OCI-LY1 (cell line): ENCODE results near the gene ARL11.

Source experiments
- H2AFZ ChIP-seq: fragments of 200-600 bp; sonication (generic), shearing (Covaris generic); 2 replicates; pipeline ENCODE4 v1.6.0; 2014; ENCODE audit warnings: antibody characterized with exemption, mild to moderate bottlenecking, low read length
- H3F3A ChIP-seq: fragments of 200-600 bp; sonication (generic), shearing (Covaris generic); 2 replicates; pipeline ENCODE4 v1.6.0; 2014; ENCODE audit warnings: mild to moderate bottlenecking, antibody characterized with exemption, low read length, moderate library complexity; ENCODE audit not compliant: insufficient read depth
- H3K27ac ChIP-seq: fragments of 200-600 bp; sonication (generic); 2 replicates; pipeline ENCODE4 v1.5.1; 2014; ENCODE audit warnings: low read length, mixed run types, mild to moderate bottlenecking, low read depth; ENCODE audit not compliant: poor library complexity, severe bottlenecking
- H3K27me3 ChIP-seq: fragments of 200-600 bp; sonication (generic); 2 replicates; pipeline ENCODE4 v1.6.0; 2014; ENCODE audit warnings: antibody characterized with exemption, mild to moderate bottlenecking, low read length, moderate library complexity; ENCODE audit not compliant: insufficient read depth
- H3K36me3 ChIP-seq: fragments of 200-600 bp; sonication (generic); 2 replicates; pipeline ENCODE4 v1.6.1; 2014; ENCODE audit warnings: mild to moderate bottlenecking, antibody characterized with exemption, low read length, moderate library complexity, mixed read lengths; ENCODE audit not compliant: insufficient read depth
- H3K4me1 ChIP-seq: fragments of 200-600 bp; sonication (generic); 2 replicates; pipeline ENCODE4 v1.5.1; 2014; ENCODE audit warnings: mild to moderate bottlenecking, low read length, moderate library complexity; ENCODE audit not compliant: insufficient read depth, severe bottlenecking
- H3K4me2 ChIP-seq: fragments of 200-600 bp; sonication (generic), shearing (Covaris generic); 2 replicates; pipeline ENCODE4 v1.6.1; 2014; ENCODE audit warnings: low read length
- H3K4me3 ChIP-seq: fragments of 200-600 bp; sonication (generic); 2 replicates; pipeline ENCODE4 v1.5.1; 2014; ENCODE audit warnings: low read length, low read depth, mild to moderate bottlenecking, mixed read lengths; ENCODE audit not compliant: poor library complexity, severe bottlenecking
- H3K79me2 ChIP-seq: fragments of 200-600 bp; shearing (Covaris generic); 2 replicates; pipeline ENCODE4 v1.6.1; 2016; ENCODE audit warnings: mixed run types, low read length, mixed read lengths; ENCODE audit not compliant: insufficient read depth
- H3K9ac ChIP-seq: fragments of 200-600 bp; sonication (generic), shearing (Covaris generic); 2 replicates; pipeline ENCODE4 v1.6.1; 2014; ENCODE audit warnings: mild to moderate bottlenecking, low read length, mixed read lengths
- H3K9me2 ChIP-seq: fragments of 200-600 bp; sonication (generic), shearing (Covaris generic); 2 replicates; pipeline ENCODE4 v1.6.1; 2014; ENCODE audit warnings: low read depth, mild to moderate bottlenecking, low read length, mixed read lengths
- H3K9me3 ChIP-seq: fragments of 200-600 bp; shearing (Covaris generic); 2 replicates; pipeline ENCODE4 v1.6.1; 2014; ENCODE audit warnings: low read length, mixed read lengths
- H4K20me1 ChIP-seq: fragments of 200-600 bp; sonication (generic), shearing (Covaris generic); 2 replicates; pipeline ENCODE4 v1.6.0; 2016; ENCODE audit warnings: mild to moderate bottlenecking, low read length; ENCODE audit not compliant: insufficient read depth
- CTCF ChIP-seq: fragments of 200-600 bp; sonication (generic), shearing (Covaris generic); IDR thresholded peaks from 2 replicates; pipeline ENCODE4 v1.5.1; 2017; ENCODE audit warnings: mild to moderate bottlenecking, antibody characterized with exemption, low read length, moderate library complexity, mixed read lengths
- EZH2 ChIP-seq: fragments of 200-600 bp; sonication (generic), shearing (Covaris generic); IDR thresholded peaks from 2 replicates; pipeline ENCODE4 v1.8.0; 2017; ENCODE audit warnings: borderline replicate concordance, mixed run types, mild to moderate bottlenecking, antibody characterized with exemption, low read length, moderate library complexity, mixed read lengths

The ARL11 gene

GRCh38 chr13:49670828-49671227, 42.5 kb downstream of the ARL11 start:
- Histone ChIP-seq H3K4me1 (no peaks in the 10 kb centered on the region), H3K4me2 (no peak overlapping the region), H3F3A (no peaks in the 10 kb centered on the region), H3K4me3 (no peak overlapping the region), H2AFZ (no peak overlapping the region), H4K20me1 (no peaks in the 10 kb centered on the region), H3K27me3 (no peaks in the 10 kb centered on the region), H3K9ac (no peak overlapping the region), H3K79me2 (no peaks in the 10 kb centered on the region), H3K9me3 (no peaks in the 10 kb centered on the region), H3K9me2 (no peaks in the 10 kb centered on the region), H3K36me3 (peaks cover 27% of the 10 kb centered on the region), H3K27ac (no peak overlapping the region)
- no peak for TF ChIP-seq CTCF
- no peak for TF ChIP-seq EZH2

GRCh38 chr13:49676581-49677298, 48.4 kb downstream of the ARL11 start:
- H3K4me2 ChIP-seq: no peak overlapping the region
- H3K9me3 ChIP-seq: no peaks in the 10 kb centered on the region
- TF ChIP-seq EZH2 (no peak), CTCF (no peak)
- no peak overlapping the region for H3K9ac ChIP-seq
- H4K20me1 ChIP-seq: no peaks in the 10 kb centered on the region
- H3K27me3 ChIP-seq: no peaks in the 10 kb centered on the region
- H3K4me1 ChIP-seq: no peaks in the 10 kb centered on the region
- no peak overlapping the region for H3K4me3 ChIP-seq
- H3K36me3 ChIP-seq: peaks cover 18% of the 10 kb centered on the region; the same call in 1 of the 2 replicates
- H2AFZ ChIP-seq: no peak overlapping the region
- no peak overlapping the region for H3K27ac ChIP-seq
- no peaks in the 10 kb centered on the region for H3K79me2 ChIP-seq
- H3F3A ChIP-seq: no peaks in the 10 kb centered on the region
- no peaks in the 10 kb centered on the region for H3K9me2 ChIP-seq

DNA sequence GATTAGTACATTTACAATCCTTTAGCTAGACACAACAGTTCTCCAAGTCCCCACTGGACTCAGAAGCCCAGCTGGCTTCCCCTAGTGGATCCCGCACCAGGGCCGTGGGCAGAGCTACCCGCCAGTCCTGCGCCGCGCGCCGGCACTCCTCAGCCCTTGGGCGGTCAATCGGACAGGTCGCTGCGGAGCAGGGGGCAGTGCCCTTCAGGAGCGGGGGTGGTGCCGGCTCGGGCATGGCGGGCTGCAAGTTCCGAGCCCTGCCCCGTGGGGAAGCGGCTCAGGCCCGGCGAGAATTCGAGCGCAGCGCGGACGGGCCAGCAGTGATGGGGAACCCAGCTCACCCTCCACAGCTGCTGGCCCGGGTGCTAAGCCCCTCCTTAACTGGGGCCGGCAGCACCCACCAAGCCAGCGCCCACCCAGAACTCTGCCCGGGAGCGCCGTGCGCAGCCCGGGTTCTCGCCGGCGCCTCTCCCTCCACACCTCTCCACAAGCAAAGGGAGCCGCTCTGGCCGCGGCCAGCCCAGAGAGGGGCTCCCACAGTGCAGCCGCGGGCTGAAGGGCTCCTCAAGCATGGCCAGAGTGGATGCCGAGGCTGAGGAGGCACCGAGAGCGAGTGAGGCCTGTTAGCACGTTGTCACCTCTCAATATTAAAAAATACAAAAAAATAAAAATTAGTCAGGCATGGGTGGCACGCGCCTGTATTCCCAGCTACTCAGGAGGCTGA, 50.0 kb downstream of the ARL11 start:
- TF ChIP-seq EZH2 (no peak), CTCF (no peak)
- H3K9me2 ChIP-seq: no peaks in the 10 kb centered on the region
- no peaks in the 10 kb centered on the region for H3K79me2 ChIP-seq
- no peaks in the 10 kb centered on the region for H4K20me1 ChIP-seq
- no peaks in the 10 kb centered on the region for H3F3A ChIP-seq
- H3K9ac ChIP-seq: no peak overlapping the region
- H3K27ac ChIP-seq: no peak overlapping the region
- no peak overlapping the region for H3K4me2 ChIP-seq
- H3K36me3 ChIP-seq: peaks cover 18% of the 10 kb centered on the region; the same call in 1 of the 2 replicates
- H3K4me1 ChIP-seq: no peaks in the 10 kb centered on the region
- H3K9me3 ChIP-seq: no peaks in the 10 kb centered on the region
- no peak overlapping the region for H2AFZ ChIP-seq
- no peak overlapping the region for H3K4me3 ChIP-seq
- H3K27me3 ChIP-seq: no peaks in the 10 kb centered on the region
